ENCODE data around the gene RBBP6. TPM values are rescaled to one million over a fixed set of nuclear protein-coding genes. Genes with fewer than 3 reads are reported as not detected.

RBBP6 gene
- polyA plus RNA-seq, 1 of the 3 experiments (the other 2 are of a cell fraction), result 15.1 TPM

GRCh38 chr16:24509536-24509935 is 29.8 kb upstream of the RBBP6 start:
- no peaks in the 10 kb centered on the region for H3K36me3 ChIP-seq (replicated peaks in 1 of 2; ENCODE audit: control insufficient read depth in 1 of 2, insufficient read depth in 2 of 2, low read length in 1 of 2)
- POLR2A ChIA-PET, result no interaction called here
- H3K9ac ChIP-seq, result no peak overlapping the region
- no peak for TF ChIP-seq SMC3 (IDR thresholded peaks at IDR 0.05; ENCODE audit: low read depth, low read length)
- H4K20me1 ChIP-seq (ENCODE audit: insufficient read depth), result no peaks in the 10 kb centered on the region
- H3K4me2 ChIP-seq, result no peak overlapping the region
- no peaks in the 10 kb centered on the region for H3K27me3 ChIP-seq (ENCODE audit: insufficient read depth)
- WGBS (ENCODE audit: low lambda C conversion rate), result 36% methylated on average over 2 of the region's 2 CpGs
- H3K4me3 ChIP-seq (ENCODE audit: low read depth in 2 of 2, low read length in 1 of 2), result no peak overlapping the region
- peaks cover 0 to 4% of the 10 kb centered on the region in 2 experiments; a peak in 1 of 4 replicates for H3K4me1 ChIP-seq (ENCODE audit: control insufficient read depth in 1 of 2, insufficient read depth in 2 of 2, low read depth in 1 of 2, low read length in 1 of 2)
- peaks cover 10% of the 10 kb centered on the region for H3F3A ChIP-seq (replicated peaks; ENCODE audit: insufficient read depth)
- no peaks in the 10 kb centered on the region for H3K9me3 ChIP-seq
- H3K9me2 ChIP-seq, result no peaks in the 10 kb centered on the region
- CTCF ChIA-PET, result interaction anchor here (0.8 to 7.7 kb wide), 5 partner anchors 7 to 707 kb away, joined by 3 to 125 read pairs (median 5); no protein-coding TSS in a partner anchor
- H3K79me2 ChIP-seq (ENCODE audit: insufficient read depth), result no peaks in the 10 kb centered on the region
- no peak for DNase-seq
- no peak overlapping the region for H3K27ac ChIP-seq (ENCODE audit: low read depth in 2 of 2, low read length in 1 of 2)
- no peak overlapping the region for H2AFZ ChIP-seq (ENCODE audit: low read depth)

GRCh38 chr16:24511174-24511573 is 28.2 kb upstream of the RBBP6 start:
- Histone ChIP-seq H3K4me1 (ENCODE audit: control insufficient read depth in 1 of 2, insufficient read depth in 2 of 2, low read depth in 1 of 2, low read length in 1 of 2) (peaks cover 0 to 4% of the 10 kb centered on the region in 2 experiments; a peak in 1 of 4 replicates), H3K4me2 (no peak overlapping the region), H3F3A (replicated peaks; ENCODE audit: insufficient read depth) (peaks cover 10% of the 10 kb centered on the region), H3K9ac (no peak overlapping the region), H4K20me1 (ENCODE audit: insufficient read depth) (no peaks in the 10 kb centered on the region), H3K27ac (ENCODE audit: low read depth in 2 of 2, low read length in 1 of 2) (no peak overlapping the region), H3K4me3 (ENCODE audit: low read depth in 2 of 2, low read length in 1 of 2) (no peak overlapping the region), H3K79me2 (ENCODE audit: insufficient read depth) (no peaks in the 10 kb centered on the region), H2AFZ (ENCODE audit: low read depth) (no peak overlapping the region), H3K9me2 (no peaks in the 10 kb centered on the region), H3K27me3 (ENCODE audit: insufficient read depth) (no peaks in the 10 kb centered on the region), H3K36me3 (replicated peaks in 1 of 2; ENCODE audit: control insufficient read depth in 1 of 2, insufficient read depth in 2 of 2, low read length in 1 of 2) (no peaks in the 10 kb centered on the region), H3K9me3 (no peaks in the 10 kb centered on the region)
- CTCF ChIA-PET, result no interaction called here
- TF ChIP-seq RCOR1 (IDR thresholded peaks at IDR 0.05; ENCODE audit: low read length) (no peak), MXI1 (IDR thresholded peaks at IDR 0.05; ENCODE audit: low read depth, low read length) (no peak), USF1 (IDR thresholded peaks at IDR 0.05; ENCODE audit: borderline replicate concordance, low read depth) (peak; percentile 63)
- POLR2A ChIA-PET, result no interaction called here
- no peak for DNase-seq
- WGBS (ENCODE audit: low lambda C conversion rate), result 69% methylated on average over 1 of the region's 1 CpG

GRCh38 chr16:24511792-24512191 is 27.6 kb upstream of the RBBP6 start:
- no peaks in the 10 kb centered on the region for H3K27me3 ChIP-seq (ENCODE audit: insufficient read depth)
- H3K4me2 ChIP-seq, result no peak overlapping the region
- no peaks in the 10 kb centered on the region for H4K20me1 ChIP-seq (ENCODE audit: insufficient read depth)
- no peak overlapping the region for H3K4me3 ChIP-seq (ENCODE audit: low read depth in 2 of 2, low read length in 1 of 2)
- H3K9me2 ChIP-seq, result no peaks in the 10 kb centered on the region
- no peak overlapping the region for H2AFZ ChIP-seq (ENCODE audit: low read depth)
- ChIA-PET CTCF (interaction anchor here (0.8 to 1.6 kb wide), 3 partner anchors 12 to 470 kb away, joined by 3 to 4 read pairs (median 4); no protein-coding TSS in a partner anchor), POLR2A (no interaction called here)
- H3K36me3 ChIP-seq (replicated peaks in 1 of 2; ENCODE audit: control insufficient read depth in 1 of 2, insufficient read depth in 2 of 2, low read length in 1 of 2), result no peaks in the 10 kb centered on the region
- WGBS (ENCODE audit: low lambda C conversion rate), result 61% methylated on average over 5 of the region's 5 CpGs
- no peak overlapping the region for H3K27ac ChIP-seq (ENCODE audit: low read depth in 2 of 2, low read length in 1 of 2)
- no peaks in the 10 kb centered on the region for H3K9me3 ChIP-seq
- no peak overlapping the region for H3K9ac ChIP-seq
- peaks cover 0 to 4% of the 10 kb centered on the region in 2 experiments; a peak in 1 of 4 replicates for H3K4me1 ChIP-seq (ENCODE audit: control insufficient read depth in 1 of 2, insufficient read depth in 2 of 2, low read depth in 1 of 2, low read length in 1 of 2)
- H3F3A ChIP-seq (replicated peaks; ENCODE audit: insufficient read depth), result peaks cover 10% of the 10 kb centered on the region
- DNase-seq, result no peak
- no peaks in the 10 kb centered on the region for H3K79me2 ChIP-seq (ENCODE audit: insufficient read depth)
- TF ChIP-seq ELF1 (IDR thresholded peaks at IDR 0.05) (no peak), FOSL2 (IDR thresholded peaks at IDR 0.05; ENCODE audit: borderline replicate concordance, low read depth) (no peak), ZBTB33 (IDR thresholded peaks at IDR 0.05; ENCODE audit: borderline replicate concordance, low read depth) (no peak), MAX (IDR thresholded peaks at IDR 0.05; ENCODE audit: low read depth) (no peak), POLR2AphosphoS5 (IDR thresholded peaks at IDR 0.05; ENCODE audit: low read depth, low read length) (no peak), JUND (IDR thresholded peaks at IDR 0.05) (no peak), USF1 (IDR thresholded peaks at IDR 0.05; ENCODE audit: borderline replicate concordance, low read depth) (no peak), NFIC (IDR thresholded peaks at IDR 0.05; ENCODE audit: borderline replicate concordance) (no peak), CTCF (IDR thresholded peaks at IDR 0.05) (no peak), RAD21 (IDR thresholded peaks at IDR 0.05; ENCODE audit: low read length) (no peak), YY1 (IDR thresholded peaks at IDR 0.05; ENCODE audit: low read depth) (no peak), MEF2A (IDR thresholded peaks at IDR 0.05; ENCODE audit: borderline replicate concordance, low read depth) (no peak), GABPA (IDR thresholded peaks at IDR 0.05; ENCODE audit: low read depth) (no peak), SIN3A (IDR thresholded peaks at IDR 0.05; ENCODE audit: borderline replicate concordance, low read depth, low read length) (no peak)
